ENCODE data around the gene BEGAIN. TPM values are rescaled to one million over a fixed set of nuclear protein-coding genes. Genes with fewer than 3 reads are reported as not detected.

The BEGAIN gene
- total and polyA plus RNA-seq, 2 experiments from 2014 or later, result 1.4 to 2.5 TPM

DNA sequence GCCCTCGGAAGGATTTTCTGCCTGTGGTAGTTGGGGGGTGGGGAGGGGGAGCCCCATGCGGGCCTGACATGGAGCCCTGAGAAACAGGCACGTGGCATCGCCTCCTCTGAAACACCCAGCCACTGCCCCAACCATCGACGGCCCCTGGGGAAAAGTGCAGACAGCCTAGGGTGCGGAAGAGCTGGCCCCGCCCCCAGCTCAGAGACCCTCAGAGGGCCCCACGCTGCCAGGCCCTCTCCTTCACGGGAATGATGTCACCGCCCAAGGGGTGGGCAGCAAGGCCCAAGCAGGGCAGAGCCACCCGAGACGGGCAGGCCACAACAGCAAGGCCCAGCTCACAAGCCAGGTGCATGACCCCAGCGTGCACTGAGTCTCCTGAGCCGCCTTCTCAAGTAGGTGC, 26.2 kb downstream of the BEGAIN start:
- 81% methylated on average over 15 of the region's 15 CpGs for WGBS (ENCODE audit: low lambda C conversion rate, missing lambda C conversion rate)
- Histone ChIP-seq H3K79me2 (no peaks in the 10 kb centered on the region), H3K36me3 (replicated peaks; ENCODE audit: insufficient read depth, low read depth) (no peaks in the 10 kb centered on the region), H3K27me3 (peaks cover 2% of the 10 kb centered on the region), H3K4me2 (no peak overlapping the region), H3K27ac (no peak overlapping the region), H3K4me3 (no peak overlapping the region), H4K20me1 (ENCODE audit: insufficient read depth, poor library complexity, severe bottlenecking) (no peaks in the 10 kb centered on the region), H3K9me2 (replicated peaks; ENCODE audit: insufficient read depth) (no peaks in the 10 kb centered on the region), H3K9me3 (ENCODE audit: low read depth) (no peaks in the 10 kb centered on the region), H2AFZ (no peak overlapping the region), H3K4me1 (ENCODE audit: insufficient read depth) (no peaks in the 10 kb centered on the region)
- TF ChIP-seq CTCF (IDR thresholded peaks at IDR 0.05; ENCODE audit: poor library complexity) (no peak), EZH2 (IDR thresholded peaks at IDR 0.05; ENCODE audit: borderline replicate concordance) (no peak), EZH2phosphoT487 (IDR thresholded peaks at IDR 0.05; ENCODE audit: low read depth, severe bottlenecking, unreplicated experiment) (no peak)
- no peak for DNase-seq (ENCODE audit: low spot score)

- no peaks in the 10 kb centered on the region for H3K27me3 ChIP-seq
- DNase-seq (ENCODE audit: low spot score), result no peak
Measured at GRCh38 chr14:100560471-100560870, 26.7 kb downstream of the BEGAIN start.

GRCh38 chr14:100559455-100559854, 27.8 kb downstream of the BEGAIN start:
- WGBS (ENCODE audit: low lambda C conversion rate, missing lambda C conversion rate), result 83% methylated on average over 9 of the region's 9 CpGs
- H3K4me2 ChIP-seq, result no peak overlapping the region
- H2AFZ ChIP-seq, result no peak overlapping the region
- no peaks in the 10 kb centered on the region for H3K79me2 ChIP-seq
- no peaks in the 10 kb centered on the region for H3K27me3 ChIP-seq
- no peaks in the 10 kb centered on the region for H4K20me1 ChIP-seq (ENCODE audit: insufficient read depth, poor library complexity, severe bottlenecking)
- no peak for DNase-seq (ENCODE audit: low spot score)
- H3K4me1 ChIP-seq (ENCODE audit: insufficient read depth), result no peaks in the 10 kb centered on the region
- no peak overlapping the region for H3K4me3 ChIP-seq
- no peaks in the 10 kb centered on the region for H3K9me2 ChIP-seq (replicated peaks; ENCODE audit: insufficient read depth)
- H3K9me3 ChIP-seq (ENCODE audit: low read depth), result no peaks in the 10 kb centered on the region
- no peak overlapping the region for H3K27ac ChIP-seq
- TF ChIP-seq EZH2phosphoT487 (IDR thresholded peaks at IDR 0.05; ENCODE audit: low read depth, severe bottlenecking, unreplicated experiment) (no peak), EZH2 (IDR thresholded peaks at IDR 0.05; ENCODE audit: borderline replicate concordance) (no peak), CTCF (IDR thresholded peaks at IDR 0.05; ENCODE audit: poor library complexity) (no peak)
- no peaks in the 10 kb centered on the region for H3K36me3 ChIP-seq (replicated peaks; ENCODE audit: insufficient read depth, low read depth)

More at GRCh38 chr14:100560471-100560870, 26.7 kb downstream of the BEGAIN start:
- 90% methylated on average over 9 of the region's 9 CpGs for WGBS (ENCODE audit: low lambda C conversion rate, missing lambda C conversion rate)
- Histone ChIP-seq H3K27ac (no peak overlapping the region), H3K4me1 (ENCODE audit: insufficient read depth) (no peaks in the 10 kb centered on the region), H3K9me2 (replicated peaks; ENCODE audit: insufficient read depth) (no peaks in the 10 kb centered on the region), H3K36me3 (replicated peaks; ENCODE audit: insufficient read depth, low read depth) (no peaks in the 10 kb centered on the region), H3K4me3 (no peak overlapping the region), H3K79me2 (no peaks in the 10 kb centered on the region), H3K4me2 (no peak overlapping the region), H3K9me3 (ENCODE audit: low read depth) (no peaks in the 10 kb centered on the region), H4K20me1 (ENCODE audit: insufficient read depth, poor library complexity, severe bottlenecking) (no peaks in the 10 kb centered on the region), H2AFZ (no peak overlapping the region)
- TF ChIP-seq EZH2 (IDR thresholded peaks at IDR 0.05; ENCODE audit: borderline replicate concordance), result no peak
- TF ChIP-seq CTCF (IDR thresholded peaks at IDR 0.05; ENCODE audit: poor library complexity), result no peak
- TF ChIP-seq EZH2phosphoT487 (IDR thresholded peaks at IDR 0.05; ENCODE audit: low read depth, severe bottlenecking, unreplicated experiment), result no peak

DNA sequence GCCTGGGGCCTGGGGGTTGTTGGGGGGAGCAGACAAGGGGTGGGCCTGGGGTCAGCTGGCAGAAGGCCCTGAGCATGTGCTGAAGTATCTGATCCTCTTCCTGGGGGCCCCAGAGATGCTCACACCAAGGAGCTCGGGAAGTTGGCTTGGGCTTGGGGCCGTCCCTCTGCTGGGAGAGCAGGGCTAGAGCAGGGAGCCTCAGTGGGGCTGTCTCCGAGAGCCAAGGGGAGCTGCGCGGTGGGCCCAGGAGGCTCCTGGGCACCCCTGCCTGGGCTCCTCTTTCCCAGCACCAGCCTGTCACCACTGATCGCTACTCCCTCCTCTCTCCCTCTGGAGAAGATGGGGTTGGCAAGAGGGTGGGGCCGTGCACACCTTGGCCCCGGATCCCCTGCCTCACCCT, 28.3 kb downstream of the BEGAIN start:
- Histone ChIP-seq H4K20me1 (ENCODE audit: insufficient read depth, poor library complexity, severe bottlenecking) (no peaks in the 10 kb centered on the region), H3K79me2 (no peaks in the 10 kb centered on the region), H3K4me2 (no peak overlapping the region), H2AFZ (no peak overlapping the region), H3K9me3 (ENCODE audit: low read depth) (no peaks in the 10 kb centered on the region), H3K36me3 (replicated peaks; ENCODE audit: insufficient read depth, low read depth) (no peaks in the 10 kb centered on the region), H3K4me1 (ENCODE audit: insufficient read depth) (no peaks in the 10 kb centered on the region), H3K4me3 (no peak overlapping the region), H3K27me3 (no peaks in the 10 kb centered on the region), H3K27ac (no peak overlapping the region), H3K9me2 (replicated peaks; ENCODE audit: insufficient read depth) (no peaks in the 10 kb centered on the region)
- no peak for DNase-seq (ENCODE audit: low spot score)
- TF ChIP-seq EZH2phosphoT487 (IDR thresholded peaks at IDR 0.05; ENCODE audit: low read depth, severe bottlenecking, unreplicated experiment), result no peak
- no peak for TF ChIP-seq CTCF (IDR thresholded peaks at IDR 0.05; ENCODE audit: poor library complexity)
- no peak for TF ChIP-seq EZH2 (IDR thresholded peaks at IDR 0.05; ENCODE audit: borderline replicate concordance)
- 100% methylated on average over 6 of the region's 8 CpGs for WGBS (ENCODE audit: low lambda C conversion rate, missing lambda C conversion rate)

Data from hepatocyte (in vitro differentiated cells).